ENCODE measurements around the gene INO80E.

GRCh38 chr16:30004424-30004776 lies 8.4 kb downstream of the INO80E start:
- TF ChIP-seq CTCF (IDR thresholded peaks at IDR 0.05): no peak
- no peak for TF ChIP-seq POLR2AphosphoS5 (IDR thresholded peaks at IDR 0.05)

Measured in stomach (tissue), 4 donors.